Dendritic cell treated with granulocyte-macrophage colony-stimulating factor and Interleukin-4, amounts not matched to agents 40 ng/mL and 50 ng/mL, for 4 days (primary cell): Measurements from ENCODE around the gene NPAS3.

Experiments
- H3K27ac Mint-ChIP-seq: one replicate; pipeline ENCODE4 v1.8.0; 2022; ENCODE audit warnings: mild to moderate bottlenecking, mixed read lengths
- H3K27me3 Mint-ChIP-seq: one replicate; pipeline ENCODE4 v1.8.0; 2022; ENCODE audit warnings: mild to moderate bottlenecking, mixed read lengths
- H3K36me3 Mint-ChIP-seq: one replicate; pipeline ENCODE4 v1.8.0; 2022; ENCODE audit warnings: low read depth, mixed read lengths
- H3K4me1 Mint-ChIP-seq: one replicate; pipeline ENCODE4 v1.8.0; 2022; ENCODE audit warnings: low read depth, mixed read lengths
- H3K4me3 Mint-ChIP-seq: one replicate; pipeline ENCODE4 v1.8.0; 2022; ENCODE audit warnings: mild to moderate bottlenecking, moderate library complexity, mixed read lengths
- H3K9me3 Mint-ChIP-seq: one replicate; pipeline ENCODE4 v1.8.0; 2022; ENCODE audit warnings: mixed read lengths
- intact Hi-C: fragments of 100-400 bp; cut with micrococcal nuclease; formaldehyde crosslinking; loops from one replicate; pipeline ENCODE4 v1.15.0; 2022

NPAS3 gene

GRCh38 chr14:33569821-33570687 is 631.4 kb downstream of the NPAS3 start:
- intact Hi-C loops = no loop called here
- Mint-ChIP-seq H3K4me3 (no peak overlapping the region), H3K27ac (no peak overlapping the region), H3K36me3 (no peaks in the 10 kb centered on the region), H3K9me3 (no peaks in the 10 kb centered on the region), H3K4me1 (no peaks in the 10 kb centered on the region), H3K27me3 (no peaks in the 10 kb centered on the region)

GRCh38 chr14:33570694-33571310 is 632.1 kb downstream of the NPAS3 start:
- Mint-ChIP-seq H3K9me3 (no peaks in the 10 kb centered on the region), H3K27ac (no peak overlapping the region), H3K4me3 (no peak overlapping the region), H3K4me1 (no peaks in the 10 kb centered on the region), H3K27me3 (no peaks in the 10 kb centered on the region), H3K36me3 (no peaks in the 10 kb centered on the region)
- intact Hi-C loops = no loop called here

- Mint-ChIP-seq H3K27me3 (no peaks in the 10 kb centered on the region), H3K4me3 (no peak overlapping the region), H3K36me3 (no peaks in the 10 kb centered on the region), H3K27ac (no peak overlapping the region), H3K9me3 (no peaks in the 10 kb centered on the region), H3K4me1 (no peaks in the 10 kb centered on the region)
- intact Hi-C loops = no loop called here
These were observed 634.7 kb downstream of the NPAS3 start for GRCh38 chr14:33573301-33573880.

- H3K4me1 Mint-ChIP-seq = no peaks in the 10 kb centered on the region
- intact Hi-C loops = no loop called here
These were observed 637.3 kb downstream of the NPAS3 start for GRCh38 chr14:33576014-33576413.

GRCh38 chr14:33578461-33579216 is 640.0 kb downstream of the NPAS3 start:
- no peaks in the 10 kb centered on the region for H3K36me3 Mint-ChIP-seq
- H3K4me3 Mint-ChIP-seq = no peak overlapping the region
- intact Hi-C loops = no loop called here

More at GRCh38 chr14:33576014-33576413, 637.3 kb downstream of the NPAS3 start:
- Mint-ChIP-seq H3K9me3 (no peaks in the 10 kb centered on the region), H3K27me3 (no peaks in the 10 kb centered on the region), H3K4me3 (no peak overlapping the region), H3K36me3 (no peaks in the 10 kb centered on the region), H3K27ac (no peak overlapping the region)

GRCh38 chr14:33580231-33580749 is 641.6 kb downstream of the NPAS3 start:
- Mint-ChIP-seq H3K27me3 (no peaks in the 10 kb centered on the region), H3K9me3 (no peaks in the 10 kb centered on the region), H3K36me3 (no peaks in the 10 kb centered on the region), H3K4me1 (no peaks in the 10 kb centered on the region), H3K4me3 (no peak overlapping the region), H3K27ac (no peak overlapping the region)
- intact Hi-C loops = no loop called here

More at GRCh38 chr14:33578461-33579216, 640.0 kb downstream of the NPAS3 start:
- H3K9me3 Mint-ChIP-seq = no peaks in the 10 kb centered on the region
- no peak overlapping the region for H3K27ac Mint-ChIP-seq
- H3K27me3 Mint-ChIP-seq = no peaks in the 10 kb centered on the region
- no peaks in the 10 kb centered on the region for H3K4me1 Mint-ChIP-seq

- intact Hi-C loops = no loop called here
- no peak overlapping the region for H3K4me3 Mint-ChIP-seq
These were observed 642.2 kb downstream of the NPAS3 start for GRCh38 chr14:33580841-33581240.

GRCh38 chr14:33584697-33585096 is 646.0 kb downstream of the NPAS3 start:
- Mint-ChIP-seq H3K27me3 (no peaks in the 10 kb centered on the region), H3K4me3 (no peak overlapping the region), H3K4me1 (no peaks in the 10 kb centered on the region), H3K9me3 (no peaks in the 10 kb centered on the region), H3K36me3 (no peaks in the 10 kb centered on the region), H3K27ac (no peak overlapping the region)
- intact Hi-C loops = no loop called here

More at GRCh38 chr14:33580841-33581240, 642.2 kb downstream of the NPAS3 start:
- H3K36me3 Mint-ChIP-seq = no peaks in the 10 kb centered on the region
- no peaks in the 10 kb centered on the region for H3K27me3 Mint-ChIP-seq
- no peaks in the 10 kb centered on the region for H3K4me1 Mint-ChIP-seq
- H3K27ac Mint-ChIP-seq = no peak overlapping the region
- H3K9me3 Mint-ChIP-seq = no peaks in the 10 kb centered on the region

GRCh38 chr14:33586806-33587205 is 648.1 kb downstream of the NPAS3 start:
- Mint-ChIP-seq H3K27me3 (no peaks in the 10 kb centered on the region), H3K4me3 (no peak overlapping the region), H3K4me1 (no peaks in the 10 kb centered on the region), H3K27ac (no peak overlapping the region), H3K36me3 (no peaks in the 10 kb centered on the region), H3K9me3 (no peaks in the 10 kb centered on the region)
- intact Hi-C loops = no loop called here

- Mint-ChIP-seq H3K36me3 (no peaks in the 10 kb centered on the region), H3K4me3 (no peak overlapping the region), H3K9me3 (no peaks in the 10 kb centered on the region), H3K4me1 (no peaks in the 10 kb centered on the region), H3K27ac (no peak overlapping the region), H3K27me3 (no peaks in the 10 kb centered on the region)
- intact Hi-C loops = no loop called here
These were observed 649.1 kb downstream of the NPAS3 start for GRCh38 chr14:33587791-33588190.

GRCh38 chr14:33588771-33589170 is 650.1 kb downstream of the NPAS3 start:
- H3K27ac Mint-ChIP-seq = no peak overlapping the region
- H3K4me3 Mint-ChIP-seq = no peak overlapping the region
- H3K9me3 Mint-ChIP-seq = no peaks in the 10 kb centered on the region
- no peaks in the 10 kb centered on the region for H3K4me1 Mint-ChIP-seq
- no peaks in the 10 kb centered on the region for H3K27me3 Mint-ChIP-seq
- no peaks in the 10 kb centered on the region for H3K36me3 Mint-ChIP-seq
- intact Hi-C loops = no loop called here

- Mint-ChIP-seq H3K36me3 (no peaks in the 10 kb centered on the region), H3K27ac (no peak overlapping the region), H3K27me3 (no peaks in the 10 kb centered on the region), H3K9me3 (no peaks in the 10 kb centered on the region), H3K4me1 (no peaks in the 10 kb centered on the region), H3K4me3 (no peak overlapping the region)
- intact Hi-C loops = no loop called here
These were observed 650.7 kb downstream of the NPAS3 start for GRCh38 chr14:33589334-33589733.

- intact Hi-C loops = no loop called here
- H3K27me3 Mint-ChIP-seq = no peaks in the 10 kb centered on the region
- H3K4me3 Mint-ChIP-seq = no peak overlapping the region
- no peak overlapping the region for H3K27ac Mint-ChIP-seq
- H3K36me3 Mint-ChIP-seq = no peaks in the 10 kb centered on the region
- no peaks in the 10 kb centered on the region for H3K9me3 Mint-ChIP-seq
- H3K4me1 Mint-ChIP-seq = no peaks in the 10 kb centered on the region
These were observed 652.4 kb downstream of the NPAS3 start for GRCh38 chr14:33590891-33591630.
